ENCODE data around the gene ATP2B1. TPM values are rescaled to one million over a fixed set of nuclear protein-coding genes. Genes with fewer than 3 reads are reported as not detected.

ATP2B1 gene
- total RNA-seq, 4 donors from 2014 or later, result 31.8 to 97.3 (median 74.5) TPM

DNA sequence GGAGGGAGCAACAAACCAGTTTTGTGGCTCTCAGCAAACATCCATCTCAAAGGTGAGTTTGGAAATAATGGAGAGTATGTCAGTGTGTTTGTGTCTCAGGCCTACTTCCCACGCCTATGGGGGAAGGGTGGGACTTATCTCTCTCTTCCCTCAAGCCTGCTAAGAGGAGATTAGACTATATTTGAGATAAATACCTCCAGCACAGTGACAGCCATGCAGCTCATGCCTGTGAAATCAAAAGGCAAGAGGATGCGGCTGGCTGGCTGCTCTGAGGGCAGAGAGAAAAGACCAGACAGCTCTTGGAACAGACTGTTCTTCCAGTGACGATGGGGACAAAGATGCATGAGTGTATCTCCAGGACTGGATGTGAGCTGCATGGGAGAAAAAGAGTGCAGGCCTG is 168.1 kb downstream of the ATP2B1 start:
- Histone ChIP-seq H3K4me3 (no peak overlapping the region), H3K4me1 (peaks cover 21% of the 10 kb centered on the region), H3K27ac (no peak overlapping the region), H3K36me3 (no peaks in the 10 kb centered on the region), H3K27me3 (no peaks in the 10 kb centered on the region), H3K9me3 (no peaks in the 10 kb centered on the region)
- 90% methylated on average over 3 of the region's 3 CpGs for WGBS
- TF ChIP-seq POLR2A (IDR thresholded peaks at IDR 0.05) (no peak), POLR2AphosphoS5 (IDR thresholded peaks at IDR 0.05) (no peak), EP300 (IDR thresholded peaks at IDR 0.05) (no peak)
- TF ChIP-seq, protein P1, sequence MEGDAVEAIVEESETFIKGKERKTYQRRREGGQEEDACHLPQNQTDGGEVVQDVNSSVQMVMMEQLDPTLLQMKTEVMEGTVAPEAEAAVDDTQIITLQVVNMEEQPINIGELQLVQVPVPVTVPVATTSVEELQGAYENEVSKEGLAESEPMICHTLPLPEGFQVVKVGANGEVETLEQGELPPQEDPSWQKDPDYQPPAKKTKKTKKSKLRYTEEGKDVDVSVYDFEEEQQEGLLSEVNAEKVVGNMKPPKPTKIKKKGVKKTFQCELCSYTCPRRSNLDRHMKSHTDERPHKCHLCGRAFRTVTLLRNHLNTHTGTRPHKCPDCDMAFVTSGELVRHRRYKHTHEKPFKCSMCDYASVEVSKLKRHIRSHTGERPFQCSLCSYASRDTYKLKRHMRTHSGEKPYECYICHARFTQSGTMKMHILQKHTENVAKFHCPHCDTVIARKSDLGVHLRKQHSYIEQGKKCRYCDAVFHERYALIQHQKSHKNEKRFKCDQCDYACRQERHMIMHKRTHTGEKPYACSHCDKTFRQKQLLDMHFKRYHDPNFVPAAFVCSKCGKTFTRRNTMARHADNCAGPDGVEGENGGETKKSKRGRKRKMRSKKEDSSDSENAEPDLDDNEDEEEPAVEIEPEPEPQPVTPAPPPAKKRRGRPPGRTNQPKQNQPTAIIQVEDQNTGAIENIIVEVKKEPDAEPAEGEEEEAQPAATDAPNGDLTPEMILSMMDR (IDR thresholded peaks at IDR 0.05), result no peak
- no peak for DNase-seq (ENCODE audit: low spot score in 2 of 2)

DNA sequence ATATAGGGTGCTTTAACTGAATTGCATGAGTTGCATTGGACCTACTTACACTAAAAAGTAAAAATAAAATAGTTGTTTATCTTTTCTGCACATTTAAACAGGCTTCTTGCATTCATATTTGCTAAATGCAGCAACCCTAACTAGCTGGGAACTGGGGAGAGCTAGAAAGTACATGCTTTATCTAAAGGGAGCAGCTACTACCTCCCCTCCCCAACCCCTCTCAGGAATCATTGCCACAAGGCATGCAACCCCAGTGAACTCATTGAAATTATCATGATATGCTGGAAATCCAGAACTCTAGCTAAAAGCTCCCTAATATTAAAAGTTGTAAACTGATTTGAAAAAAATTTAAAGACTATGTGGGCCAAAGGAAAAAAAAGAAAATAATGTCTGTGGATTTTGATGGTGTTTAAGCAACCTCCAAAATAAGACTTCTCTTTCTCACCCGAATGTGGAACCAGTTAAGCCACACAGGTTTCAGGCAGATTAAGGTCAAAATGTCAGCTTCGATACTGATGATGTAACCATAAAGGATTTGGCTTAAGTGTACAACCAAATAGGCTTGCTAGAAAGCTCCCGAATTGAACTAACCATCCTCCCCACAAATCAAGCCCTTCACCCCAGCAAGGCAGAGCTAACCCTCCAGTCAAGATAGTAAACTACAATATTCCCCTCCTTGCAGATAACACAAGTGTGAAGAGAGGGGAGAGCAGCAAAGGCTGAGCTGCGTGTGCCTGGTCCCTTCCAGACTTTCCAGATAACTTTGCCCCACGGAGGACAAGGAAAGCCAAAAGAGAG is 169.0 kb downstream of the ATP2B1 start:
- no peak overlapping the region for H3K27ac ChIP-seq
- TF ChIP-seq POLR2A (IDR thresholded peaks at IDR 0.05), result no peak
- no peak for TF ChIP-seq POLR2AphosphoS5 (IDR thresholded peaks at IDR 0.05)
- no peak for TF ChIP-seq EP300 (IDR thresholded peaks at IDR 0.05)
- TF ChIP-seq, protein P1 (IDR thresholded peaks at IDR 0.05), result no peak
- 81% methylated on average over 5 of the region's 5 CpGs for WGBS
- H3K9me3 ChIP-seq, result no peaks in the 10 kb centered on the region
- no peaks in the 10 kb centered on the region for H3K36me3 ChIP-seq
- no peaks in the 10 kb centered on the region for H3K27me3 ChIP-seq
- DNase-seq (ENCODE audit: low spot score in 2 of 2), result no peak
- H3K4me3 ChIP-seq, result no peak overlapping the region
- peaks cover 17% of the 10 kb centered on the region for H3K4me1 ChIP-seq

DNA sequence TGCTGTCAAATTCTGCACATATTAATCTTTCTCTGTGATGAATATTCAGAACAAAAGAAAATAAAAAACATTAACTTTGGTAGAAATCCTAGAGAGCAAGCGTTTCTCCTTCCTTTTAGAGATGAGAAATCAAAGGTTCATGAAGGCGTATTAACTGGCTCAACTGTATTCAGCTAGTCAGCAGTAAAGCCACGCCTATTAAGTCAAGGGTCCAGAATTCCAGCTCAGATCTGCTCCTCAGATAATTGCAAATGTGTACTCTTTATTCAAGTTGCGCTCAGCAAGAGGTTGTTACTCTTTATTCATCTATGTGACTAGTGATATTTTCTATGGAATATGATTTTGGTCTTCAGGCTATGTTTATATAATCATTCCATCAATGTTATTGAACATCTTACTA is 169.7 kb downstream of the ATP2B1 start:
- H3K4me3 ChIP-seq, result no peak overlapping the region
- H3K36me3 ChIP-seq, result no peaks in the 10 kb centered on the region
- DNase-seq (ENCODE audit: low spot score in 2 of 2), result no peak
- peaks cover 15% of the 10 kb centered on the region for H3K4me1 ChIP-seq
- H3K27me3 ChIP-seq, result no peaks in the 10 kb centered on the region
- 91% methylated on average over 4 of the region's 4 CpGs for WGBS
- TF ChIP-seq POLR2AphosphoS5 (IDR thresholded peaks at IDR 0.05), result no peak
- TF ChIP-seq POLR2A (IDR thresholded peaks at IDR 0.05), result no peak
- TF ChIP-seq EP300 (IDR thresholded peaks at IDR 0.05), result no peak
- TF ChIP-seq, protein P1 (IDR thresholded peaks at IDR 0.05), result no peak
- H3K9me3 ChIP-seq, result no peaks in the 10 kb centered on the region
- no peak overlapping the region for H3K27ac ChIP-seq

Other genes starting within 250 kb of the ATP2B1 start
- 1 to 10 TPM; 3.9 to 5.6 (median 4.9) TPM for gene GALNT4, start 184.0 kb downstream of the ATP2B1 start, total RNA-seq
- 10 to 100 TPM; 11.3 to 28.2 (median 13.4) TPM for gene POC1B, start 182.8 kb downstream of the ATP2B1 start, total RNA-seq

Data from suprapubic skin (tissue), 4 donors.